HCT116 (cell line): ENCODE measurements around the gene CLN3. TPM values are rescaled to one million over a fixed set of nuclear protein-coding genes. Genes with fewer than 3 reads are reported as not detected.

ENCODE experiments used
- ATAC-seq: fragments of 200-7000 bp; cut with Tn5 transposase; 2 replicates; pipeline ENCODE4 v1.9.1; 2020; ENCODE audit warnings: mild to moderate bottlenecking, moderate library complexity
- BruUV-seq: library from RNA; stranded (reverse); fragments of 400-500 nt; replicated peaks from 2 replicates; lab custom pipeline; 2021; lab: Mats Ljungman, UMichigan
- CTCF ChIA-PET: fragments of 300-600 bp; sonication (Branson Sonifier 250); formaldehyde crosslinking; loops from one replicate; lab custom pipeline; 2021; ENCODE audit warnings: antibody characterized with exemption; lab: Charles Lee
- POLR2A ChIA-PET: fragments of 300-600, 350-600 bp; sonication (Branson Sonifier 250); formaldehyde crosslinking; loops from one replicate; lab custom pipeline; 2021; ENCODE audit warnings: antibody characterized with exemption; lab: Charles Lee
- RAD21 ChIA-PET, 2 experiments: fragments of 300-600 bp; sonication (Branson Sonifier 250); formaldehyde crosslinking; loops; one replicate each; lab custom pipeline; 2023; ENCODE audit warnings: low total read pairs in 2 of 2; ENCODE audit not compliant: uncharacterized antibody in 2 of 2, unreplicated experiment in 2 of 2, low non-redundant PET in 1 of 2; lab: Charles Lee
- DNase-seq: peaks from one replicate; pipeline ENCODE4 v3.0.0-alpha.2; 2010; ENCODE audit warnings: low read depth, low spot score
- H2AFZ ChIP-seq: fragments of 200-600 bp; shearing (Covaris generic), sonication (generic); 2 replicates; pipeline ENCODE4 v1.6.1; 2017; ENCODE audit warnings: low read depth, mixed run types, mixed read lengths, antibody characterized with exemption, low read length; ENCODE audit not compliant: poor library complexity, severe bottlenecking
- H3K27ac ChIP-seq: 2 replicates; pipeline ENCODE4 v1.5.1; 2012; ENCODE audit warnings: low read depth, low read length
- H3K27me3 ChIP-seq: fragments of 200-600 bp; sonication (generic); 2 replicates; pipeline ENCODE4 v1.6.1; 2016; ENCODE audit warnings: mixed run types, low read length, mixed read lengths; ENCODE audit not compliant: insufficient read depth
- H3K36me3 ChIP-seq, 2 experiments: fragments of 200-500 bp in 1 of 2; fragments of 200-600 bp in 1 of 2; sonication (Bioruptor generic) in 1 of 2; sonication (generic) in 1 of 2; 2 replicates each; pipeline versions ENCODE4 v1.5.1 to v1.6.1; 2014 to 2016; ENCODE audit warnings: low read length in 2 of 2, inconsistent platforms in 1 of 2, mixed read lengths in 1 of 2, mixed run types in 1 of 2; ENCODE audit not compliant: insufficient read depth in 2 of 2, control insufficient read depth in 1 of 2
- H3K4me1 ChIP-seq, 2 experiments: fragments of 200-600 bp in 1 of 2; sonication (generic) in 1 of 2; 2 replicates each; pipeline versions ENCODE4 v1.5.1 to v1.6.1; 2012 to 2017; ENCODE audit warnings: low read length in 2 of 2, inconsistent platforms in 1 of 2, mild to moderate bottlenecking in 1 of 2, mixed read lengths in 1 of 2, mixed run types in 1 of 2, moderate library complexity in 1 of 2; ENCODE audit not compliant: insufficient read depth in 2 of 2, control insufficient read depth in 1 of 2
- H3K4me2 ChIP-seq: fragments of 200-600 bp; sonication (generic); 2 replicates; pipeline ENCODE4 v1.6.1; 2017; ENCODE audit warnings: mixed run types, low read length, mixed read lengths
- H3K4me3 ChIP-seq, 2 experiments: fragments of 200-600 bp in 1 of 2; sonication (generic) in 1 of 2; replicated peaks in 1 of 2; 2 replicates each; pipeline ENCODE4 v1.5.1; 2011 to 2016; ENCODE audit warnings: low read length in 2 of 2, control low read depth in 1 of 2, low read depth in 1 of 2, mild to moderate bottlenecking in 1 of 2, mixed read lengths in 1 of 2, mixed run types in 1 of 2
- H3K79me2 ChIP-seq: fragments of 200-600 bp; sonication (generic); 2 replicates; pipeline ENCODE4 v1.6.1; 2017; ENCODE audit warnings: mild to moderate bottlenecking, mixed run types, low read length, moderate library complexity, mixed read lengths; ENCODE audit not compliant: insufficient read depth
- H3K9ac ChIP-seq: fragments of 200-600 bp; sonication (generic); 2 replicates; pipeline ENCODE4 v1.6.1; 2016; ENCODE audit warnings: low read length, mixed read lengths
- H3K9me2 ChIP-seq: fragments of 200-600 bp; sonication (generic), shearing (Covaris generic); 2 replicates; pipeline ENCODE4 v1.6.1; 2017; ENCODE audit warnings: mixed run types, mild to moderate bottlenecking, moderate library complexity; ENCODE audit not compliant: insufficient read depth
- H3K9me3 ChIP-seq, 2 experiments: fragments of 200-500 bp in 1 of 2; fragments of 200-600 bp in 1 of 2; sonication (Bioruptor generic) in 1 of 2; sonication (generic) in 1 of 2; 2 replicates each; pipeline ENCODE4 v1.6.1; 2014 to 2017; ENCODE audit warnings: low read length in 2 of 2, mixed read lengths in 2 of 2, inconsistent platforms in 1 of 2, low read depth in 1 of 2, mild to moderate bottlenecking in 1 of 2, mixed run types in 1 of 2, moderate library complexity in 1 of 2; ENCODE audit not compliant: control insufficient read depth in 1 of 2, insufficient read depth in 1 of 2
- H4K20me1 ChIP-seq: fragments of 200-600 bp; sonication (generic), shearing (Covaris generic); 2 replicates; pipeline ENCODE4 v1.6.1; 2017; ENCODE audit warnings: mixed run types, mild to moderate bottlenecking, moderate library complexity; ENCODE audit not compliant: insufficient read depth
- ATF3 ChIP-seq: IDR thresholded peaks from 2 replicates; pipeline ENCODE4 v1.6.1; 2012
- CEBPB ChIP-seq: IDR thresholded peaks from 2 replicates; pipeline ENCODE4 v1.6.1; 2012; ENCODE audit warnings: low read depth
- CTCF ChIP-seq, 3 experiments: fragments of 200-600 bp in 1 of 3; sonication (generic) in 1 of 3; IDR thresholded peaks in 2 of 3; conservative IDR thresholded peaks in 1 of 3; 2 replicates each; pipeline ENCODE4 v1.5.1; 2012 to 2017; ENCODE audit warnings: low read depth in 2 of 3, low read length in 2 of 3, antibody characterized with exemption in 1 of 3, borderline replicate concordance in 1 of 3, control low read depth in 1 of 3, mild to moderate bottlenecking in 1 of 3, mixed read lengths in 1 of 3, mixed run types in 1 of 3, moderate library complexity in 1 of 3; ENCODE audit not compliant: insufficient read depth in 1 of 3
- EZH2 ChIP-seq: fragments of 200-600 bp; sonication (generic); IDR thresholded peaks from 2 replicates; pipeline ENCODE4 v1.6.1; 2017; ENCODE audit warnings: antibody characterized with exemption, mixed run types
- MAX ChIP-seq: IDR thresholded peaks from 2 replicates; pipeline ENCODE4 v1.6.1; 2012
- POLR2AphosphoS5 ChIP-seq: IDR thresholded peaks from 2 replicates; pipeline ENCODE4 v1.6.1; 2011; ENCODE audit warnings: mild to moderate bottlenecking, low read depth, low read length, moderate library complexity
- SIN3A ChIP-seq: IDR thresholded peaks from 2 replicates; pipeline ENCODE4 v1.6.1; 2012; ENCODE audit warnings: low read depth
- SP1 ChIP-seq: IDR thresholded peaks from 2 replicates; pipeline ENCODE4 v1.6.1; 2012; ENCODE audit warnings: low read depth
- intact Hi-C: fragments of 100-400 bp; cut with micrococcal nuclease; formaldehyde crosslinking; loops from 2 replicates; pipeline ENCODE4 v1.10.0; 2022
- total RNA-seq: library from RNA; stranded (reverse); gene quantifications from one replicate; pipeline ENCODE4 v1.2.1, GENCODE V29; 2021; ENCODE audit not compliant: unreplicated experiment

The CLN3 gene
- total RNA-seq, 1 experiment from 2014 or later: 19.9 TPM

GRCh38 chr16:28524681-28525171 is 32.9 kb upstream of the CLN3 start:
- no TSS peak for BruUV-seq
- intact Hi-C loops: no loop called here
- POLR2A ChIA-PET: no interaction called here

GRCh38 chr16:28522792-28523191 is 30.9 kb upstream of the CLN3 start:
- H3K9me3 ChIP-seq: no peaks in the 10 kb centered on the region
- POLR2A ChIA-PET: no interaction called here
- no peaks in the 10 kb centered on the region for H3K4me1 ChIP-seq
- no peak for DNase-seq
- no peak overlapping the region for H3K4me3 ChIP-seq
- no peak overlapping the region for H3K27ac ChIP-seq
- H3K27me3 ChIP-seq: no peaks in the 10 kb centered on the region
- no peaks in the 10 kb centered on the region for H4K20me1 ChIP-seq
- RAD21 ChIA-PET: no interaction called here
- intact Hi-C loops: no loop called here
- H3K4me2 ChIP-seq: no peak overlapping the region
- H3K9me2 ChIP-seq: no peaks in the 10 kb centered on the region
- TF ChIP-seq EZH2 (no peak), POLR2AphosphoS5 (no peak), SP1 (no peak), ATF3 (no peak), CEBPB (no peak), SIN3A (no peak), MAX (no peak), CTCF (IDR thresholded peaks at IDR 0.05 in 2 of 3, conservative IDR thresholded peaks at IDR 0.05 in 1 of 3; ENCODE audit: borderline replicate concordance in 1 of 3, insufficient read depth in 1 of 3, low read depth in 2 of 3, low read length in 2 of 3) (no peak)
- TF ChIP-seq, all 23 proteins: peak for 0
- Histone ChIP-seq H3K79me2 (no peaks in the 10 kb centered on the region), H2AFZ (no peak overlapping the region), H3K9ac (no peak overlapping the region), H3K36me3 (no peaks in the 10 kb centered on the region)
- CTCF ChIA-PET: no interaction called here
- ATAC-seq: no peak
- BruUV-seq: no TSS peak

More at GRCh38 chr16:28524681-28525171, 32.9 kb upstream of the CLN3 start:
- Histone ChIP-seq H3K79me2 (no peaks in the 10 kb centered on the region), H3K27ac (no peak overlapping the region), H3K9me3 (no peaks in the 10 kb centered on the region), H3K4me1 (no peaks in the 10 kb centered on the region), H3K27me3 (no peaks in the 10 kb centered on the region)
- no peak for TF ChIP-seq SP1
- TF ChIP-seq, all 23 proteins: peak for 0
- no peaks in the 10 kb centered on the region for H3K9me2 ChIP-seq
- RAD21 ChIA-PET: no interaction called here
- no peak overlapping the region for H3K4me3 ChIP-seq
- no peak for DNase-seq
- CTCF ChIA-PET: no interaction called here
- no peak overlapping the region for H3K9ac ChIP-seq
- H4K20me1 ChIP-seq: no peaks in the 10 kb centered on the region
- H3K36me3 ChIP-seq: no peaks in the 10 kb centered on the region
- H2AFZ ChIP-seq: no peak overlapping the region
- no peak overlapping the region for H3K4me2 ChIP-seq
- ATAC-seq: peak; percentile 36; the same call in 1 of the 2 replicates
